ENCODE data around the gene MYH7. TPM values are rescaled to one million over a fixed set of nuclear protein-coding genes. Genes with fewer than 3 reads are reported as not detected.

Gene MYH7
- total RNA-seq, 6 donors from 2014 or later: not detected

- 26 to 35% methylated on average over 7 to 12 of the region's 12 CpGs for WGBS, 2 donors
Observed at GRCh38 chr14:23379366-23380196, 55.9 kb downstream of the MYH7 start.

GRCh38 chr14:23378612-23379220 is 56.7 kb downstream of the MYH7 start:
- H3K36me3 ChIP-seq: no peaks in the 10 kb centered on the region
- H3K4me3 ChIP-seq: no peak overlapping the region
- no peaks in the 10 kb centered on the region for H3K27me3 ChIP-seq
- DNase-seq (no peak), ATAC-seq (ENCODE audit: low FRiP score in 2 of 2) (no peak)
- H3K27ac ChIP-seq: no peak overlapping the region
- TF ChIP-seq POLR2A (IDR thresholded peaks at IDR 0.05): no peak
- no peak for TF ChIP-seq EP300 (IDR thresholded peaks at IDR 0.05)
- no peak for TF ChIP-seq CTCF (IDR thresholded peaks at IDR 0.05)
- no peak for TF ChIP-seq POLR2AphosphoS5 (IDR thresholded peaks at IDR 0.05)
- WGBS, 2 donors: 73 to 89% methylated on average over 9 to 11 of the region's 11 CpGs
- peaks cover 0 to 5% (median 0%) of the 10 kb centered on the region in 4 donors for H3K4me1 ChIP-seq
- H3K9me3 ChIP-seq: no peaks in the 10 kb centered on the region

More at GRCh38 chr14:23379366-23380196, 55.9 kb downstream of the MYH7 start:
- no peaks in the 10 kb centered on the region for H3K27me3 ChIP-seq
- H3K4me3 ChIP-seq: no peak overlapping the region
- no peak for TF ChIP-seq POLR2AphosphoS5 (IDR thresholded peaks at IDR 0.05)
- TF ChIP-seq CTCF (IDR thresholded peaks at IDR 0.05): peak; percentile 78 to 93 (median 86)
- H3K36me3 ChIP-seq: no peaks in the 10 kb centered on the region
- no peaks in the 10 kb centered on the region for H3K9me3 ChIP-seq
- H3K4me1 ChIP-seq: peaks cover 0 to 5% (median 0%) of the 10 kb centered on the region in 4 donors
- ATAC-seq (ENCODE audit: low FRiP score in 2 of 2) (peak; percentile 80 to 87), DNase-seq (peak; percentile 71 to 88)
- H3K27ac ChIP-seq: no peak overlapping the region

GRCh38 chr14:23377573-23378563 is 57.6 kb downstream of the MYH7 start:
- Histone ChIP-seq H3K27ac (no peak overlapping the region), H3K4me1 (peaks cover 0 to 5% (median 0%) of the 10 kb centered on the region in 4 donors), H3K9me3 (no peaks in the 10 kb centered on the region), H3K4me3 (no peak overlapping the region), H3K27me3 (no peaks in the 10 kb centered on the region), H3K36me3 (no peaks in the 10 kb centered on the region)
- no peak for DNase-seq
- TF ChIP-seq POLR2A (IDR thresholded peaks at IDR 0.05): no peak
- no peak for TF ChIP-seq EP300 (IDR thresholded peaks at IDR 0.05)
- no peak for TF ChIP-seq CTCF (IDR thresholded peaks at IDR 0.05)
- TF ChIP-seq POLR2AphosphoS5 (IDR thresholded peaks at IDR 0.05): no peak
- no peak for ATAC-seq (ENCODE audit: low FRiP score in 2 of 2)
- WGBS, 2 donors: 81 to 86% methylated on average over 11 to 14 of the region's 14 CpGs

GRCh38 chr14:23377198-23377550 is 58.3 kb downstream of the MYH7 start:
- Histone ChIP-seq H3K4me3 (no peak overlapping the region), H3K9me3 (no peaks in the 10 kb centered on the region), H3K27ac (no peak overlapping the region), H3K27me3 (no peaks in the 10 kb centered on the region), H3K36me3 (no peaks in the 10 kb centered on the region), H3K4me1 (peaks cover 0 to 5% (median 0%) of the 10 kb centered on the region in 4 donors)
- TF ChIP-seq CTCF (IDR thresholded peaks at IDR 0.05): no peak
- no peak for TF ChIP-seq POLR2AphosphoS5 (IDR thresholded peaks at IDR 0.05)
- TF ChIP-seq EP300 (IDR thresholded peaks at IDR 0.05): no peak
- no peak for TF ChIP-seq POLR2A (IDR thresholded peaks at IDR 0.05)
- 74% methylated on average over 4 to 11 of the region's 11 CpGs for WGBS, 2 donors
- no peak for DNase-seq
- no peak for ATAC-seq (ENCODE audit: low FRiP score in 2 of 2)
